Suprapubic skin (tissue), 4 donors: Measurements from ENCODE around the gene SERINC2. TPM values are rescaled to one million over a fixed set of nuclear protein-coding genes. Genes with fewer than 3 reads are reported as not detected.

Source experiments
- DNase-seq, 2 donors: peaks; one replicate each; pipeline ENCODE4 v3.0.0-alpha.2; 2019; ENCODE audit warnings: low spot score in 2 of 2
- H3K27ac ChIP-seq: fragments of 200-600 bp; sonication (generic); one replicate; pipeline ENCODE4 v1.5.1; 2019
- H3K27me3 ChIP-seq: fragments of 200-600 bp; sonication (generic); one replicate; pipeline ENCODE4 v1.5.1; 2019
- H3K36me3 ChIP-seq: fragments of 200-600 bp; sonication (generic); one replicate; pipeline ENCODE4 v1.5.1; 2019
- H3K4me1 ChIP-seq: fragments of 200-600 bp; sonication (generic); one replicate; pipeline ENCODE4 v1.5.1; 2019
- H3K4me3 ChIP-seq: fragments of 200-600 bp; sonication (generic); one replicate; pipeline ENCODE4 v1.5.1; 2019; ENCODE audit warnings: mild to moderate bottlenecking
- H3K9me3 ChIP-seq: fragments of 200-600 bp; sonication (generic); one replicate; pipeline ENCODE4 v1.5.1; 2019
- EP300 ChIP-seq: sonication (generic); formaldehyde crosslinking; IDR thresholded peaks from one replicate; pipeline ENCODE4 v1.6.1; 2017; ENCODE audit warnings: antibody characterized with exemption
- POLR2A ChIP-seq, 2 donors: fragments of 450-650 bp; IDR thresholded peaks; one replicate each; pipeline ENCODE4 v1.6.1; 2017; ENCODE audit warnings: antibody characterized with exemption in 2 of 2, mild to moderate bottlenecking in 2 of 2, moderate library complexity in 2 of 2
- POLR2AphosphoS5 ChIP-seq, 3 donors: sonication (generic); formaldehyde crosslinking; IDR thresholded peaks; one replicate each; pipeline ENCODE4 v1.6.1; 2017; ENCODE audit warnings: antibody characterized with exemption in 3 of 3
- WGBS: methylation state at CpG from one replicate; pipeline ENCODE4 v1.1.5; 2018; 5-methylcytosine and 5-hydroxymethylcytosine counted together
- total RNA-seq, 4 donors: library from RNA; depleted of rRNA; stranded (reverse); fragments of >200 nt; gene quantifications; one replicate each; pipeline ENCODE4 v1.1.0, GENCODE V29; 2016
- TF ChIP-seq, protein P1 (sequence below), 2 donors: fragments of 200-600 bp in 1 of 2; fragments of 450-650 bp in 1 of 2; sonication (generic) in 1 of 2; IDR thresholded peaks; one replicate each; pipeline ENCODE4 v1.5.1; 2016 to 2019; ENCODE audit warnings: antibody characterized with exemption in 2 of 2, mild to moderate bottlenecking in 1 of 2, moderate library complexity in 1 of 2

The SERINC2 gene
- total RNA-seq, 4 donors from 2014 or later: 52.9 to 95.6 (median 68.3) TPM

DNA sequence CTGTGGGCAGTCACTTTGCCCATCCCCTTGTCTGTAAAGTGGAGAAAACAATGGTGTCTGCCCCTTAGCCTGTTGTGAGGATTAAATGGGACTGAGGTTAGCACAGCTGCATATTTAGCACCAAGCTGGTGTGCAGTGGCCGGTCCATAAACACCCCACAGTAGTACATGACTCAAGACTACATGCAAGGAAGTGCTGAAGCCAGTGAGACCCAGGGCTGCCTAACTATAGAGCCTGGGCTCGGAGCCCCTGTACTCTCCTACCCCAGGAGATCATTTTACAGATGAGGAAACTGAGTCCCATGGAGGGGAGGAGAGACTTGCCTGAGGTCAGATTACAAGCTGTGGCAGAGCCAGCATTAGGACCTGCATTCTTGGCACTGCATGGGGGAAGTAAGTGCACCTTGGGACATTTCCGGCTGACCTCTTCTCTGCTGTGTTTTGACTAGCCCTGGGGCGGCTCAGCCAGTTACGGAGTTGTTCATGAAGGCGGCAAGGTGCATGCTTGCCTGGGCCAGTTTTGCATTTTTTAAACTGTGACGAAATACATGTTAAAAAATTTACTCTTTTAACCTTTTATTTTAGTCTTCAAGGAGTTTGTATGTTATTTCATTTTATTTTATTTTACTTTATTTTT lies 3.2 kb downstream of the SERINC2 start:
- no peak overlapping the region for H3K4me3 ChIP-seq
- H3K9me3 ChIP-seq: no peaks in the 10 kb centered on the region
- DNase-seq: no peak
- H3K27ac ChIP-seq: peak overlapping the region; percentile 10
- H3K36me3 ChIP-seq: no peaks in the 10 kb centered on the region
- H3K4me1 ChIP-seq: peaks cover 37% of the 10 kb centered on the region
- no peaks in the 10 kb centered on the region for H3K27me3 ChIP-seq
- TF ChIP-seq EP300: no peak
- TF ChIP-seq POLR2A (IDR thresholded peaks at IDR 0.05): no peak
- TF ChIP-seq, protein P1, sequence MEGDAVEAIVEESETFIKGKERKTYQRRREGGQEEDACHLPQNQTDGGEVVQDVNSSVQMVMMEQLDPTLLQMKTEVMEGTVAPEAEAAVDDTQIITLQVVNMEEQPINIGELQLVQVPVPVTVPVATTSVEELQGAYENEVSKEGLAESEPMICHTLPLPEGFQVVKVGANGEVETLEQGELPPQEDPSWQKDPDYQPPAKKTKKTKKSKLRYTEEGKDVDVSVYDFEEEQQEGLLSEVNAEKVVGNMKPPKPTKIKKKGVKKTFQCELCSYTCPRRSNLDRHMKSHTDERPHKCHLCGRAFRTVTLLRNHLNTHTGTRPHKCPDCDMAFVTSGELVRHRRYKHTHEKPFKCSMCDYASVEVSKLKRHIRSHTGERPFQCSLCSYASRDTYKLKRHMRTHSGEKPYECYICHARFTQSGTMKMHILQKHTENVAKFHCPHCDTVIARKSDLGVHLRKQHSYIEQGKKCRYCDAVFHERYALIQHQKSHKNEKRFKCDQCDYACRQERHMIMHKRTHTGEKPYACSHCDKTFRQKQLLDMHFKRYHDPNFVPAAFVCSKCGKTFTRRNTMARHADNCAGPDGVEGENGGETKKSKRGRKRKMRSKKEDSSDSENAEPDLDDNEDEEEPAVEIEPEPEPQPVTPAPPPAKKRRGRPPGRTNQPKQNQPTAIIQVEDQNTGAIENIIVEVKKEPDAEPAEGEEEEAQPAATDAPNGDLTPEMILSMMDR (IDR thresholded peaks at IDR 0.05): no peak
- no peak for TF ChIP-seq POLR2AphosphoS5 (IDR thresholded peaks at IDR 0.05)
- WGBS: 60% methylated on average over 6 of the region's 7 CpGs

DNA sequence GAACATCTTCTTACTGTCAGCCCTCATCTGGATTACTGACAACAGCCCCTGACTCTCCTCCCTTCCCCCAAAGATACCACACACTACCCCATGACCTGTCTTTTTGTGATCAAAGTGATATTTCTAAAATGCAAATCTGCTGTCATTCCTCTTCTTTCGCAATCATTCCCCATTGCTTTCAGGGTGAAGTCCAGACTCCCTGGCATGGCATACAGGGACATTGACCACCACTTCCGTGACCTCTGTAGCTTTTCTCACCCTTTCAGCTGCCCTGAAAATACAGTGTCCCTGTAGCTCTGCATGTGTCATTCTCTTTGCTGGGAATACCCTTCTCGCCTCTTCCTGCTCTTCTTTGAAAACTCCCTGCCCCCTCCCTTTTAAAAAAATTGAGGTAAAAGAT lies 4.1 kb downstream of the SERINC2 start:
- no peak for DNase-seq
- H3K27me3 ChIP-seq: no peaks in the 10 kb centered on the region
- H3K4me1 ChIP-seq: peaks cover 36% of the 10 kb centered on the region
- H3K27ac ChIP-seq: no peak overlapping the region
- no peaks in the 10 kb centered on the region for H3K36me3 ChIP-seq
- no peak overlapping the region for H3K4me3 ChIP-seq
- 64% methylated on average over 3 of the region's 3 CpGs for WGBS
- H3K9me3 ChIP-seq: no peaks in the 10 kb centered on the region
- TF ChIP-seq EP300: no peak
- no peak for TF ChIP-seq POLR2A (IDR thresholded peaks at IDR 0.05)
- TF ChIP-seq, protein P1 (IDR thresholded peaks at IDR 0.05): no peak
- TF ChIP-seq POLR2AphosphoS5 (IDR thresholded peaks at IDR 0.05): no peak

DNA sequence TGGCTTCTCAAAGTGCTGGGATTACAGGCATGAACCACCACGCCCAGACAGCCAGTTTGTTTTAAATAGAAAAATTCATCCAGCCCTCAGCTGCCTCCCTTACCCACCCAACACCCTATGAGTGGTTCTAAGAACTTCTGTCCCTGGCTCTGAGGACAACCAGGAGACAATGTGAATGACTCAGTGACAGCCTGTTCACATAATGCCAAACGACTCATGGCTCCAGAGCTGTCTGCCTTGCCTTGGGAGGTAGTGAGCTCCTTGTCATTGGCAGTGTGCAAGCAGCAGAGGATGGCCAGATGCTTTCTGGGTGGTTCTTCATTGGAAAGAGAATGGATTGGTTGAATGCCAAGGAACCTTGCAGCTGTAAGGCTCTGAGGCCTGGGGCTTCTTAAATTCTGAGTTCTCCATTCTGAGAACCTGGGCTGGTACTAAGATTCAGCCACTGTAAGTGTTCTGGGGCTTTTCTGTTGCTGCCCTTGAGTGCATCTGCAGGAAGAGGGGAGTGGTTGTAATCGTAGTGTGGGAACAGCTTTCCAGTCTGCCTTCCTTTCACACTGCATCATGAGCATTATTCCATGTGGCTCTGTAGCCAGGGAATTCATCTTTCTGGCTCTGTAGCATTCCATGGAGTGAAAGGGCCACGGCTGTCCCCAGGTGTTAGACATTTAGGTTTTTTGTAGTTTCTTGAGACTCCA lies 5.8 kb downstream of the SERINC2 start:
- Histone ChIP-seq H3K9me3 (no peaks in the 10 kb centered on the region), H3K4me3 (no peak overlapping the region), H3K4me1 (peaks cover 37% of the 10 kb centered on the region)

DNA sequence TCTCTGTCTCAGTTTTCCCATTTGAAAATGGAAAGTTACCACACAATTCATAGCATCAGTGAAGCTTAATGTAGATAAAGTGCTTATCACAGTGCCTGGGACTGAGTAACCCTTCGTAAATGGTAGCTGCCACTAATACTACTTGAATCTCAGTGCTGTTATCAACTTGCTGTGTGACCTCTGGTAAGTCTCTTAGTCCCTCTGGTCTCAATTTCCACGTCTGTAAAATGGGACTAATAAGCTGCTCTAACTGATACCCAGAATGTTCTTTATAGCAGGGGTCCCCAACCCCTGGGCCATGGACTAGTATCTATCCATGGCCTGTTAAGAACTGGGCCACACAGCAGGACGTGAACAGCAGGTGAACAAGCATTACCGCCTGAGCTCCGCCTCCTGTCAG lies 7.7 kb downstream of the SERINC2 start:
- TF ChIP-seq POLR2A (IDR thresholded peaks at IDR 0.05) (no peak), POLR2AphosphoS5 (IDR thresholded peaks at IDR 0.05) (no peak), EP300 (no peak)
- TF ChIP-seq, protein P1 (IDR thresholded peaks at IDR 0.05): no peak
- Histone ChIP-seq H3K36me3 (no peaks in the 10 kb centered on the region), H3K4me1 (peaks cover 29% of the 10 kb centered on the region), H3K4me3 (no peak overlapping the region), H3K27me3 (no peaks in the 10 kb centered on the region), H3K9me3 (no peaks in the 10 kb centered on the region), H3K27ac (no peak overlapping the region)
- WGBS: 83% methylated on average over 3 of the region's 5 CpGs
- DNase-seq: no peak

More for the DNA sequence above, 5.8 kb downstream of the SERINC2 start:
- DNase-seq: no peak
- H3K27me3 ChIP-seq: no peaks in the 10 kb centered on the region
- no peak overlapping the region for H3K27ac ChIP-seq
- 54% methylated on average over 4 of the region's 4 CpGs for WGBS
- no peaks in the 10 kb centered on the region for H3K36me3 ChIP-seq
- TF ChIP-seq, protein P1 (IDR thresholded peaks at IDR 0.05): no peak
- no peak for TF ChIP-seq POLR2AphosphoS5 (IDR thresholded peaks at IDR 0.05)
- no peak for TF ChIP-seq POLR2A (IDR thresholded peaks at IDR 0.05)
- no peak for TF ChIP-seq EP300

DNA sequence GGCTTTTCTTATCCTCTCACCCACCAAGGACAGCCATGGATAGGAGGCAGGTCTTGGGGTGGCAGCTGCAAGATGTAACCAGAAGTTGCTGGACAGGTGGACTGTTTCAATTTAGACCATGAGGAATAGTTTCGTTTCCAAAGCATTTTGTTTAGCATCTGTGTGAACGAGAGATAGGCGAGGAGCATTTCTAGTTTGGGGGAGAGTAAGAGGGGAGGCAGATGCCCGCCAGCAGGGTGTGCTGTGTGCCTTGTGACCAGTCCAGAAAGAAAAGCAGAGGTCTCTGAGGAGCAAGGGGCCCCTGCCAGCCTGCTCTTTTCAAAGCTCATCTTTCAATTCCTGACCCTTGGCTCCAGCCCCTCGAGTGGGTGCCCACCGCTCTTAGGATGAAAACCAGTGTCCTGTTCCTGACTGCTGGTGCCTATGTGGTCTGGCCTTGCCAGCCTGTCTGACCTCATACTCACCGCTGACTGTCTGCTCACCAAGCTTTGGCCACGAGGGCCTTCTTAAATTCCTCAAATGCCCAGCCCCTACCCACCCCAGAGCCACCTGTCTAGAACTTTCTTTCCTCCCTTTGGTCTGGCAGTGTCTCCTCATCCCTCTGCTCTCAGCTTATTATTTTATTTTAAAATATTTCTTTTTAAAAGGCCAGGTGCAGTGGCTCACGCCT lies 8.5 kb downstream of the SERINC2 start:
- no peak overlapping the region for H3K27ac ChIP-seq
- WGBS: 67% methylated on average over 9 of the region's 9 CpGs
- TF ChIP-seq EP300 (no peak), POLR2AphosphoS5 (IDR thresholded peaks at IDR 0.05) (no peak), POLR2A (IDR thresholded peaks at IDR 0.05) (no peak)
- TF ChIP-seq, protein P1 (IDR thresholded peaks at IDR 0.05): no peak
- no peaks in the 10 kb centered on the region for H3K36me3 ChIP-seq
- H3K4me3 ChIP-seq: no peak overlapping the region
- peaks cover 25% of the 10 kb centered on the region for H3K4me1 ChIP-seq
- H3K27me3 ChIP-seq: no peaks in the 10 kb centered on the region
- no peaks in the 10 kb centered on the region for H3K9me3 ChIP-seq
- DNase-seq: no peak
